ENCODE results near the gene JAK2. TPM values are rescaled to one million over a fixed set of nuclear protein-coding genes. Genes with fewer than 3 reads are reported as not detected.

The JAK2 gene
- total RNA-seq, 2 experiments from 2014 or later = 23.2 to 25.5 TPM

Other genes starting within 250 kb of the JAK2 start
- gene AK3, start 244.1 kb upstream of the JAK2 start, total RNA-seq = 10 to 100 TPM; 33.8 to 34.5 TPM
- 10 to 100 TPM; 26.0 to 28.2 TPM for gene RCL1, start 192.3 kb upstream of the JAK2 start, total RNA-seq
- gene INSL6, start 200.4 kb downstream of the JAK2 start, total RNA-seq = not detected
- not detected for gene INSL4, start 246.1 kb downstream of the JAK2 start, total RNA-seq

Measured in activated CD4-positive, alpha-beta memory T cell treated with anti-CD3 and anti-CD28 coated beads for 36 hours (primary cell).